SK-N-MC (cell line): ENCODE measurements around the gene SELENOP.

Experiments used
- EZH2 ChIP-seq: fragments of 200-600 bp; sonication (generic); IDR thresholded peaks from one replicate; pipeline ENCODE4 v1.6.1; 2017; ENCODE audit warnings: antibody characterized with exemption
- FOXP2 ChIP-seq: optimal IDR thresholded peaks from 2 replicates; pipeline ENCODE3; 2011; ENCODE audit warnings: mild to moderate bottlenecking, moderate library complexity; ENCODE audit not compliant: insufficient read depth; ENCODE audit errors: extremely low read length, control extremely low read depth
- POLR2AphosphoS5 ChIP-seq: IDR thresholded peaks from 2 replicates; pipeline ENCODE4 v1.6.1; 2012; ENCODE audit warnings: mild to moderate bottlenecking, low read depth, low read length, borderline replicate concordance

- TF ChIP-seq EZH2 (no peak), POLR2AphosphoS5 (no peak), FOXP2 (no peak)
Observed at GRCh38 chr5:42828671-42829070, 17.0 kb upstream of the SELENOP start.
